Measurements from ENCODE around the gene HDHD5.

Gene HDHD5

DNA sequence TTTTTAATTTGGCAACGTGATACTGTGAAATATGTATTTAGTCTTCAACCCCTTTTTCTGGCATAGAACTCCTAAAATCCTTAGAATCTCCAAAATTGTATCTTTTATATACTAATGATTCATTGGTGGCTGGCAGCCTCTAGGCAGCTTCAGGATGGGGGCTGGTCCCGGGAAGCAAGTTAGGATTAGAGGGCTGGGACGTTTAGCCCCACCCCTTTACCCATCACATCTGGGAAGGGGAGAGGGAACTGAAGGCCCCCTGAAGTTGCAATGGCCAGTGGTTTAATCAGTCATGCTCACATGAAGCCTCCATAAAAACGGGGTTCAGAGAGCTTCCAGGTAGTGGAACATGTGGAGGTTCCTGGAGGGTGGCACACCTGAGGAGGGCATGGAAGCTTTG lies 67.2 kb downstream of the HDHD5 start:
- no peak for ATAC-seq
- H3K27ac Mint-ChIP-seq = no peak overlapping the region
- H3K27me3 Mint-ChIP-seq = no peaks in the 10 kb centered on the region
- no peaks in the 10 kb centered on the region for H3K9me3 Mint-ChIP-seq
- H3K4me1 Mint-ChIP-seq = peaks cover 84% of the 10 kb centered on the region
- no peak for DNase-seq
- H3K4me3 Mint-ChIP-seq = peak overlapping the region; percentile 11 to 35

DNA sequence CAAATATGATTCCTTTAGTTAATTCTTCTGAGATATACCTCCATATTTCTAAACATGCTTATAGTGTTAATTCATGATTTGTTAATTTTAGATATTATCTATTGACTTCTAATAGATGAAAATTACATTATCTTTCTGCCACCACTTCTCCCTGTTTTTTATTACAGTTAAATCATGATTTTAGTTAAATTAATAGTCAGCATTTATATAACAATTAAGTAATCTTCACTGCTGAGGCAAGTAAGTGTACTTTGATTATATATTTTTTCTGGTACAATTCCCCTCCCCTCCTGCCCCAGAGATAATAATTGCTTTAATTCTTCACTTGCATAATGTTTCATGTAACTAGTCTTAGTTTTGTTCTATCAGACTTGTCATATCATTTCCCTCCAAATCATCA lies 68.5 kb downstream of the HDHD5 start:
- peaks cover 84% of the 10 kb centered on the region for H3K4me1 Mint-ChIP-seq
- no peaks in the 10 kb centered on the region for H3K27me3 Mint-ChIP-seq
- H3K27ac Mint-ChIP-seq = no peak overlapping the region
- H3K4me3 Mint-ChIP-seq = no peak overlapping the region
- no peaks in the 10 kb centered on the region for H3K9me3 Mint-ChIP-seq
- ATAC-seq (no peak), DNase-seq (no peak)
